ENCODE measurements around the gene CAVIN4.

DNA sequence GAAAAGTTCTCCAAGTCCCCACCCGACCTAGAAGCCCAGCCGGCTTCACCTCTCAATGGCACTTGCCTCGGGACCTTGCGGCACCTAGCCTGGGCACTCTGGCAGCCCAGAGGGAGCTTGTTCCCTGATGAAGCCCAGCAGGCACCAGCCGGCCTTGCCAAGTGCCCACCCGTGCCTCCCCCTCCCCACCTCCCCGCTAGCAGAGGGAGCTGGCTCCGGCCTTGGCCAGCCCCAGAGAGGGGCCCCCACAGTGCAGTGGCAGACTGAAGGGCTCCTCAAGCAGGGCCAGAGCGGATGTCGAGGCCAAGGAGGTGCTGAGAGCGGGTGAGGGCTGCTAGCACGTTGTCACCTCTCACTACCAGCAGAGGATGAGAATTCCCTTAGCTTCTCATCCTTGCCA lies 37.6 kb upstream of the CAVIN4 start:
- TF ChIP-seq ZNF501 (tag by site-specific recombination; IDR thresholded peaks at IDR 0.05): no peak
- TF ChIP-seq, protein P1, sequence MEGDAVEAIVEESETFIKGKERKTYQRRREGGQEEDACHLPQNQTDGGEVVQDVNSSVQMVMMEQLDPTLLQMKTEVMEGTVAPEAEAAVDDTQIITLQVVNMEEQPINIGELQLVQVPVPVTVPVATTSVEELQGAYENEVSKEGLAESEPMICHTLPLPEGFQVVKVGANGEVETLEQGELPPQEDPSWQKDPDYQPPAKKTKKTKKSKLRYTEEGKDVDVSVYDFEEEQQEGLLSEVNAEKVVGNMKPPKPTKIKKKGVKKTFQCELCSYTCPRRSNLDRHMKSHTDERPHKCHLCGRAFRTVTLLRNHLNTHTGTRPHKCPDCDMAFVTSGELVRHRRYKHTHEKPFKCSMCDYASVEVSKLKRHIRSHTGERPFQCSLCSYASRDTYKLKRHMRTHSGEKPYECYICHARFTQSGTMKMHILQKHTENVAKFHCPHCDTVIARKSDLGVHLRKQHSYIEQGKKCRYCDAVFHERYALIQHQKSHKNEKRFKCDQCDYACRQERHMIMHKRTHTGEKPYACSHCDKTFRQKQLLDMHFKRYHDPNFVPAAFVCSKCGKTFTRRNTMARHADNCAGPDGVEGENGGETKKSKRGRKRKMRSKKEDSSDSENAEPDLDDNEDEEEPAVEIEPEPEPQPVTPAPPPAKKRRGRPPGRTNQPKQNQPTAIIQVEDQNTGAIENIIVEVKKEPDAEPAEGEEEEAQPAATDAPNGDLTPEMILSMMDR (tag by site-specific recombination; IDR thresholded peaks at IDR 0.05): no peak
- TF ChIP-seq, protein P2, sequence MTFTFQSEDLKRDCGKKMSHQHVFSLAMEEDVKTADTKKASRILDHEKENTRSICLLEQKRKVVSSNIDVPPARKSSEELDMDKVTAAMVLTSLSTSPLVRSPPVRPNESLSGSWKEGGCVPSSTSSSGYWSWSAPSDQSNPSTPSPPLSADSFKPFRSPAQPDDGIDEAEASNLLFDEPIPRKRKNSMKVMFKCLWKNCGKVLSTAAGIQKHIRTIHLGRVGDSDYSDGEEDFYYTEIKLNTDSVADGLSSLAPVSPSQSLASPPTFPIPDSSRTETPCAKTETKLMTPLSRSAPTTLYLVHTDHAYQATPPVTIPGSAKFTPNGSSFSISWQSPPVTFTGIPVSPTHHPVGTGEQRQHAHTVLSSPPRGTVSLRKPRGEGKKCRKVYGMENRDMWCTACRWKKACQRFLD (tag by site-specific recombination; IDR thresholded peaks at IDR 0.05): no peak
- TF ChIP-seq ZNF169 (tag by site-specific recombination; IDR thresholded peaks at IDR 0.05): no peak
- no peak for TF ChIP-seq TRIM28 (IDR thresholded peaks at IDR 0.05; ENCODE audit: borderline replicate concordance, low read length)
- TF ChIP-seq ZNF404 (tag by site-specific recombination; IDR thresholded peaks at IDR 0.05): no peak
- TF ChIP-seq, protein P3, sequence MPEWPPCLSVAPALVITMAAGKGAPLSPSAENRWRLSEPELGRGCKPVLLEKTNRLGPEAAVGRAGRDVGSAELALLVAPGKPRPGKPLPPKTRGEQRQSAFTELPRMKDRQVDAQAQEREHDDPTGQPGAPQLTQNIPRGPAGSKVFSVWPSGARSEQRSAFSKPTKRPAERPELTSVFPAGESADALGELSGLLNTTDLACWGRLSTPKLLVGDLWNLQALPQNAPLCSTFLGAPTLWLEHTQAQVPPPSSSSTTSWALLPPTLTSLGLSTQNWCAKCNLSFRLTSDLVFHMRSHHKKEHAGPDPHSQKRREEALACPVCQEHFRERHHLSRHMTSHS (tag by site-specific recombination; IDR thresholded peaks at IDR 0.05): no peak
- TF ChIP-seq ZNF629 (tag by site-specific recombination; IDR thresholded peaks at IDR 0.05): no peak
- TF ChIP-seq SP7 (tag by site-specific recombination; IDR thresholded peaks at IDR 0.05): no peak
- no peak for TF ChIP-seq ZBTB1 (tag by site-specific recombination; IDR thresholded peaks at IDR 0.05)
- no peak for TF ChIP-seq KLF16 (tag by site-specific recombination; IDR thresholded peaks at IDR 0.05)
- TF ChIP-seq, protein P4, sequence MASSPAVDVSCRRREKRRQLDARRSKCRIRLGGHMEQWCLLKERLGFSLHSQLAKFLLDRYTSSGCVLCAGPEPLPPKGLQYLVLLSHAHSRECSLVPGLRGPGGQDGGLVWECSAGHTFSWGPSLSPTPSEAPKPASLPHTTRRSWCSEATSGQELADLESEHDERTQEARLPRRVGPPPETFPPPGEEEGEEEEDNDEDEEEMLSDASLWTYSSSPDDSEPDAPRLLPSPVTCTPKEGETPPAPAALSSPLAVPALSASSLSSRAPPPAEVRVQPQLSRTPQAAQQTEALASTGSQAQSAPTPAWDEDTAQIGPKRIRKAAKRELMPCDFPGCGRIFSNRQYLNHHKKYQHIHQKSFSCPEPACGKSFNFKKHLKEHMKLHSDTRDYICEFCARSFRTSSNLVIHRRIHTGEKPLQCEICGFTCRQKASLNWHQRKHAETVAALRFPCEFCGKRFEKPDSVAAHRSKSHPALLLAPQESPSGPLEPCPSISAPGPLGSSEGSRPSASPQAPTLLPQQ (tag by site-specific recombination; IDR thresholded peaks at IDR 0.05): no peak
- TF ChIP-seq HOXC10 (CRISPR knock-in tag; IDR thresholded peaks at IDR 0.05): no peak
